Ovary (tissue), 9 donors: ENCODE measurements around the gene HIRA. TPM values are rescaled to one million over a fixed set of nuclear protein-coding genes. Genes with fewer than 3 reads are reported as not detected.

Experiments used
- DNase-seq, 5 donors: peaks; one replicate each; pipeline ENCODE4 v3.0.0-alpha.2; 2019 to 2020
- H3K27ac ChIP-seq, 2 donors: fragments of 200-600 bp; one replicate each; pipeline versions ENCODE4 v1.5.1 to v1.8.0; 2019 to 2022
- H3K27me3 ChIP-seq: fragments of 200-600 bp; one replicate; pipeline ENCODE4 v1.8.0; 2022
- H3K36me3 ChIP-seq: fragments of 200-600 bp; sonication (generic); one replicate; pipeline ENCODE4 v1.5.1; 2019
- H3K4me1 ChIP-seq: one replicate; pipeline ENCODE4 v1.8.1; 2013; ENCODE audit warnings: mild to moderate bottlenecking, moderate library complexity; ENCODE audit not compliant: insufficient read depth
- H3K4me3 ChIP-seq: fragments of 200-600 bp; sonication (generic); one replicate; pipeline ENCODE4 v1.5.1; 2017
- H3K9me3 ChIP-seq, 2 donors: fragments of 200-600 bp in 1 of 2; sonication (generic) in 1 of 2; one replicate each; pipeline versions ENCODE4 v1.5.1 to v1.8.1; 2013 to 2019; ENCODE audit warnings: mild to moderate bottlenecking in 1 of 2, moderate library complexity in 1 of 2
- CTCF ChIP-seq, 3 donors: fragments of 450-650 bp in 2 of 3; fragments of 200-600 bp in 1 of 3; IDR thresholded peaks; one replicate each; pipeline versions ENCODE4 v1.5.1 to v1.8.0; 2016 to 2022; ENCODE audit warnings: antibody characterized with exemption in 3 of 3, mild to moderate bottlenecking in 1 of 3
- EP300 ChIP-seq: sonication (generic); formaldehyde crosslinking; IDR thresholded peaks from one replicate; pipeline ENCODE4 v1.6.1; 2017; ENCODE audit warnings: antibody characterized with exemption
- POLR2A ChIP-seq: fragments of 450-650 bp; IDR thresholded peaks from one replicate; pipeline ENCODE4 v1.6.1; 2017; ENCODE audit warnings: antibody characterized with exemption, mild to moderate bottlenecking, moderate library complexity
- WGBS, 3 donors: extraction: QIAGEN DNeasy Blood & Tissue Kit in 1 of 3; methylation state at CpG; one replicate each; pipeline versions ENCODE4 v1.1.5 to v1.1.7; 2013 to 2017; 5-methylcytosine and 5-hydroxymethylcytosine counted together
- intact Hi-C, 4 donors: fragments of 100-400 bp; cut with DNase I; formaldehyde crosslinking; loops; one replicate each; pipeline versions ENCODE4 v1.11.0 to v1.15.1; 2022 to 2023
- polyA plus RNA-seq, 2 donors: library from polyadenylated mRNA; stranded (reverse); fragments of 200-250 nt in 1 of 2; fragments of 350-450 nt in 1 of 2; fragmentation: Illumina TruSeq in 1 of 2; extraction: RNeasy Lipid Tissue Mini Kit (QIAGEN cat#74804) in 1 of 2; gene quantifications; one replicate each; pipeline ENCODE4 v1.2.3, GENCODE V29; 2013 to 2014
- total RNA-seq, 7 donors: library from RNA; depleted of rRNA in 2 of 7; stranded (reverse); fragments of >200 nt in 2 of 7; fragmentation: NEBNext Ultra II Directional in 3 of 7; extraction: Animal tissue kit (Norgen Biotek cat#: 25700) in 3 of 7; gene quantifications; one replicate each; pipeline versions ENCODE4 v1.1.0 to v1.2.4, GENCODE V29; 2016 to 2023
- donor health status: DM: no; HTN: no; CAD: no; lungs with moderate emphysema.
- donor health status: DM: no; HTN: no; CAD: no.
- donor health status: Bipolar disorder and iron deficiency.
- donor health status: DM: yes; HTN: yes; CAD: no.
- donor health status: DM: no; HTN: no; CAD: no.
- donor health status: DM: yes; HTN: yes; CAD: no.

HIRA gene
- total and polyA plus RNA-seq, 9 donors = 7.2 to 31.6 (median 19.8) TPM

- Histone ChIP-seq H3K4me3 (peak overlapping the region; percentile 72), H3K27ac (peak overlapping the region in 1 of 2 donors; percentile 61), H3K27me3 (no peaks in the 10 kb centered on the region), H3K4me1 (no peaks in the 10 kb centered on the region), H3K36me3 (no peaks in the 10 kb centered on the region), H3K9me3 (no peaks in the 10 kb centered on the region)
- TF ChIP-seq POLR2A = no peak
- peak; percentile 53 for TF ChIP-seq EP300
- WGBS, 3 donors = 52 to 64% (median 57%) methylated on average over 23 of the region's 23 CpGs
- intact Hi-C loops = loop anchor here in 2 of 4 donors (5.0 to 10.0 kb wide), 2 partner anchors 115 to 132 kb away; partner anchors contain the start of gene SLC25A1 (in 1 of the 2)
- DNase-seq = peak in 3 of 5 donors; percentile 26 to 47 (median 29)
These were observed 138.9 kb downstream of the HIRA start for GRCh38 chr22:19292458-19293230.

- Histone ChIP-seq H3K9me3 (no peaks in the 10 kb centered on the region), H3K27ac (peak within 1 kb of the TSS; percentile 13 to 61), H3K4me3 (peak within 1 kb of the TSS; percentile 72), H3K36me3 (no peaks in the 10 kb centered on the region), H3K4me1 (no peaks in the 10 kb centered on the region), H3K27me3 (no peaks in the 10 kb centered on the region)
- 0 to 3% (median 2%) methylated on average over 53 to 67 of the region's 74 CpGs for WGBS, 3 donors
- DNase-seq = peak; percentile 82 to 89 (median 87)
- TF ChIP-seq EP300 (no peak), CTCF (IDR thresholded peaks at IDR 0.05) (no peak), POLR2A (no peak)
- intact Hi-C loops = loop anchor here in 2 of 4 donors (5.0 to 10.0 kb wide), 2 partner anchors 115 to 133 kb away; partner anchors contain the start of gene SLC25A1 (in 1 of the 2)
These were observed 139.7 kb downstream of the HIRA start, which contains the start of gene CLTCL1 for GRCh38 chr22:19291580-19292457. Gene CLTCL1, minus strand, starts transcription at chr22:19291719. Its CDS starts 78 bp downstream, at chr22:19291641.

GRCh38 chr22:19291218-19291579 lies 140.3 kb downstream of the HIRA start:
- H3K9me3 ChIP-seq = no peaks in the 10 kb centered on the region
- H3K4me3 ChIP-seq = peak overlapping the region; percentile 72
- peak overlapping the region; percentile 13 to 44 for H3K27ac ChIP-seq
- WGBS, 3 donors = 0 to 1% (median 0%) methylated on average over 18 to 41 of the region's 41 CpGs
- intact Hi-C loops = loop anchor here in 2 of 4 donors (5.0 to 10.0 kb wide), 2 partner anchors 114 to 134 kb away; partner anchors contain the start of gene SLC25A1 (in 1 of the 2)
- DNase-seq = peak in 2 of 5 donors; percentile 32 to 54
- H3K4me1 ChIP-seq = no peaks in the 10 kb centered on the region
- no peaks in the 10 kb centered on the region for H3K36me3 ChIP-seq
- no peaks in the 10 kb centered on the region for H3K27me3 ChIP-seq
- TF ChIP-seq CTCF (IDR thresholded peaks at IDR 0.05) (no peak), EP300 (no peak), POLR2A (no peak)

GRCh38 chr22:19290400-19291217 lies 140.9 kb downstream of the HIRA start:
- H3K4me3 ChIP-seq = peak overlapping the region; percentile 72
- H3K27me3 ChIP-seq = no peaks in the 10 kb centered on the region
- no peaks in the 10 kb centered on the region for H3K36me3 ChIP-seq
- peak overlapping the region; percentile 13 to 44 for H3K27ac ChIP-seq
- intact Hi-C loops = loop anchor here in 2 of 4 donors (5.0 to 10.0 kb wide), 2 partner anchors 113 to 134 kb away; partner anchors contain the start of gene SLC25A1 (in 1 of the 2)
- TF ChIP-seq POLR2A (no peak), EP300 (no peak), CTCF (IDR thresholded peaks at IDR 0.05) (no peak)
- DNase-seq = peak in 1 of 5 donors; percentile 33
- no peaks in the 10 kb centered on the region for H3K4me1 ChIP-seq
- no peaks in the 10 kb centered on the region for H3K9me3 ChIP-seq
- WGBS, 3 donors = 20 to 22% (median 21%) methylated on average over 27 of the region's 27 CpGs
